WTC11 (cell line): ENCODE measurements around the gene RGS14.

Experiments
- CTCF ChIP-seq: fragments of 200-600 bp; IDR thresholded peaks from 2 replicates; pipeline ENCODE4 v1.8.0; 2022; ENCODE audit warnings: antibody characterized with exemption
- ETV6 ChIP-seq: sonication (generic); formaldehyde crosslinking; IDR thresholded peaks from 2 replicates; pipeline ENCODE4 v1.8.1; 2022; ENCODE audit warnings: mild to moderate bottlenecking, missing genetic modification reagents
- MAX ChIP-seq: sonication (generic); formaldehyde crosslinking; IDR thresholded peaks from 2 replicates; pipeline ENCODE4 v1.8.0; 2022; ENCODE audit warnings: mild to moderate bottlenecking, missing genetic modification reagents
- PRDM15 ChIP-seq: sonication (generic); formaldehyde crosslinking; IDR thresholded peaks from 2 replicates; pipeline ENCODE4 v1.8.0; 2022; ENCODE audit warnings: missing genetic modification reagents
- SMAD4 ChIP-seq: sonication (generic); formaldehyde crosslinking; IDR thresholded peaks from 2 replicates; pipeline ENCODE4 v1.8.0; 2022; ENCODE audit warnings: mild to moderate bottlenecking, missing genetic modification reagents
- TEAD1 ChIP-seq: sonication (generic); formaldehyde crosslinking; IDR thresholded peaks from 2 replicates; pipeline ENCODE4 v1.8.0; 2022; ENCODE audit warnings: mild to moderate bottlenecking, missing genetic modification reagents
- USF2 ChIP-seq: sonication (generic); formaldehyde crosslinking; IDR thresholded peaks from 2 replicates; pipeline ENCODE4 v1.8.1; 2023; ENCODE audit warnings: mild to moderate bottlenecking, missing genetic modification reagents, moderate library complexity

GRCh38 chr5:177319913-177320588 lies 37.7 kb upstream of the RGS14 start:
- TF ChIP-seq SMAD4 (CRISPR knock-in tag), result no peak
- TF ChIP-seq CTCF, result no peak
- no peak for TF ChIP-seq MAX (CRISPR knock-in tag)
- TF ChIP-seq TEAD1 (CRISPR knock-in tag), result no peak
- no peak for TF ChIP-seq PRDM15 (CRISPR knock-in tag)
- no peak for TF ChIP-seq ETV6 (CRISPR knock-in tag)
- no peak for TF ChIP-seq USF2 (CRISPR knock-in tag)
